Choroid plexus epithelial cell (primary cell): ENCODE measurements around the gene CCR9.

Experiments used
- DNase-seq: peaks from one replicate; pipeline ENCODE4 v3.0.0-alpha.2; 2010; ENCODE audit warnings: low read depth
- H3K4me3 ChIP-seq: 2 replicates; pipeline ENCODE4 v1.5.1; 2011; ENCODE audit warnings: low read depth, mild to moderate bottlenecking, control low read depth, low read length, moderate library complexity
- TF ChIP-seq, protein P1 (sequence below): conservative IDR thresholded peaks from 2 replicates; pipeline ENCODE4 v1.5.1; 2011; ENCODE audit warnings: low read depth, mild to moderate bottlenecking, control low read depth, inconsistent platforms, low read length, moderate library complexity

CCR9 gene

GRCh38 chr3:45864760-45865519 lies 21.4 kb upstream of the CCR9 start:
- DNase-seq: no peak
- TF ChIP-seq, protein P1, sequence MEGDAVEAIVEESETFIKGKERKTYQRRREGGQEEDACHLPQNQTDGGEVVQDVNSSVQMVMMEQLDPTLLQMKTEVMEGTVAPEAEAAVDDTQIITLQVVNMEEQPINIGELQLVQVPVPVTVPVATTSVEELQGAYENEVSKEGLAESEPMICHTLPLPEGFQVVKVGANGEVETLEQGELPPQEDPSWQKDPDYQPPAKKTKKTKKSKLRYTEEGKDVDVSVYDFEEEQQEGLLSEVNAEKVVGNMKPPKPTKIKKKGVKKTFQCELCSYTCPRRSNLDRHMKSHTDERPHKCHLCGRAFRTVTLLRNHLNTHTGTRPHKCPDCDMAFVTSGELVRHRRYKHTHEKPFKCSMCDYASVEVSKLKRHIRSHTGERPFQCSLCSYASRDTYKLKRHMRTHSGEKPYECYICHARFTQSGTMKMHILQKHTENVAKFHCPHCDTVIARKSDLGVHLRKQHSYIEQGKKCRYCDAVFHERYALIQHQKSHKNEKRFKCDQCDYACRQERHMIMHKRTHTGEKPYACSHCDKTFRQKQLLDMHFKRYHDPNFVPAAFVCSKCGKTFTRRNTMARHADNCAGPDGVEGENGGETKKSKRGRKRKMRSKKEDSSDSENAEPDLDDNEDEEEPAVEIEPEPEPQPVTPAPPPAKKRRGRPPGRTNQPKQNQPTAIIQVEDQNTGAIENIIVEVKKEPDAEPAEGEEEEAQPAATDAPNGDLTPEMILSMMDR: no peak
- H3K4me3 ChIP-seq: no peak overlapping the region

- no peak overlapping the region for H3K4me3 ChIP-seq
- DNase-seq: no peak
- TF ChIP-seq, protein P1: no peak
Observed at GRCh38 chr3:45865563-45865962, 20.8 kb upstream of the CCR9 start.

DNA sequence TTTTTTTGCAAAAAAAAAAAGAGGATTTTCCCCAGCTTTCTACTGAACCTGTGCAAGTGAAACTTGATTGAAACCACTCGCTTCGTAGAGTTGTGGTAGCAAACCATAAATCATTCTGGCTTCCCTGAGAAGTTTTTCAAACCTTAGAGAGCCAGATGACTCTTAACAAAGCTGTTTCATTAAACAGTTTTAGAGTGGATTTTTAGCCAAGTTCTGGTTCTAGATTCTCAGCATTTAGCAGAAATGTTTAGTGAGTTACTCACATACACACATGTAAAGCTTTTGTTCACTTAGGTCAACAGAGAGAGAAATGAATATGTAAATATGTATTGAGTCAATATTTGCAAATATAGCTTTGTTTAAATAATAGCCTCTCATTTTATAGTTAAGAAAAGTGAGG lies 18.1 kb upstream of the CCR9 start:
- no peak overlapping the region for H3K4me3 ChIP-seq
- TF ChIP-seq, protein P1: no peak
- DNase-seq: no peak

GRCh38 chr3:45868650-45869049 lies 17.7 kb upstream of the CCR9 start:
- DNase-seq: no peak
- no peak overlapping the region for H3K4me3 ChIP-seq
- TF ChIP-seq, protein P1: no peak

DNA sequence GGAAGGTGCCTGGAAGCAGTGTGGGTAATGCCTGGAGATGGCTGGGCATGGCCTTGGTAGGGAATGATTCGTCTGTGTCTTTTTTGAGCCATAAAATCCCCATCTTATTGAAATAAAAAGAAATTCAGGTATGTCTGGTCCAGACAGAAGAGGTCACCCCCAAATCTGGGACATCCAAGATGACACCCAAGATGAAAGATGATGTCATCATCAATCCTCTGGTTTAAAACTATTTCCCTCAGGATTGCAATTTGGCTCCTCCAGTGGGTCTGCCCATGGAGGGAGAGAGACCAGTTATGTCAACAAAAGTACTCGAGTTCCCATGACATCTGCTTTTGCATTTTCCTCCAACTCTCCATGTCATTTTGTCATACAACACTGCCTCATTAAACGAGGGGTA lies 16.7 kb upstream of the CCR9 start:
- no peak overlapping the region for H3K4me3 ChIP-seq
- DNase-seq: no peak
- TF ChIP-seq, protein P1: no peak

GRCh38 chr3:45870099-45870498 lies 16.2 kb upstream of the CCR9 start:
- DNase-seq: no peak
- no peak overlapping the region for H3K4me3 ChIP-seq
- TF ChIP-seq, protein P1: no peak

- H3K4me3 ChIP-seq: no peak overlapping the region
- DNase-seq: no peak
- TF ChIP-seq, protein P1: no peak
Observed at GRCh38 chr3:45871780-45872179, 14.6 kb upstream of the CCR9 start.
